Activated T-helper 9 cell treated with anti-CD3 and anti-CD28 coated beads, Interleukin-2, amount 50 U/mL, for 16 hours (primary cell): ENCODE measurements around the gene MRPL32.
"Not testable (repeated sequence)": the region's sequence is repeated elsewhere in the genome, so short reads cannot be mapped to it uniquely, and the experiment has no call there.

Experiments used
- DNase-seq: peaks from one replicate; pipeline ENCODE4 v3.0.0-alpha.2; 2020; ENCODE audit warnings: low read depth

The MRPL32 gene

GRCh38 chr7:42931834-42932651 lies at the start of gene MRPL32, which contains the start of gene PSMA2:
Gene MRPL32 (plus strand): TSS chr7:42932376. CDS start chr7:42932387, 11 bp downstream.
Gene PSMA2 (minus strand): TSS chr7:42932174. CDS start chr7:42932158, 16 bp downstream.
- DNase-seq: peak; percentile 91

GRCh38 chr7:42883950-42884349 lies 48.2 kb upstream of the MRPL32 start:
- DNase-seq: no peak

- DNase-seq: not testable (repeated sequence)
These were observed 47.0 kb upstream of the MRPL32 start for GRCh38 chr7:42885183-42885582.

- no peak for DNase-seq
These were observed 46.0 kb upstream of the MRPL32 start for GRCh38 chr7:42886129-42886528.

- DNase-seq: no peak
These were observed 45.2 kb upstream of the MRPL32 start for GRCh38 chr7:42886893-42887505.

- DNase-seq: no peak
These were observed 38.6 kb upstream of the MRPL32 start for GRCh38 chr7:42893346-42894240.

GRCh38 chr7:42900842-42901241 lies 31.3 kb upstream of the MRPL32 start:
- no peak for DNase-seq

GRCh38 chr7:42902331-42902730 lies 29.8 kb upstream of the MRPL32 start:
- DNase-seq: no peak

- no peak for DNase-seq
These were observed 26.0 kb upstream of the MRPL32 start for GRCh38 chr7:42906181-42906580.

GRCh38 chr7:42907316-42907715 lies 24.9 kb upstream of the MRPL32 start:
- no peak for DNase-seq

- DNase-seq: no peak
These were observed 21.9 kb upstream of the MRPL32 start for GRCh38 chr7:42910306-42910705.

GRCh38 chr7:42911454-42912447 lies 20.4 kb upstream of the MRPL32 start, which contains the start of gene C7orf25:
Gene C7orf25 (minus strand): TSS chr7:42912070. CDS start chr7:42910900, 1,170 bp downstream.
- DNase-seq: peak; percentile 93

- no peak for DNase-seq
These were observed 18.6 kb upstream of the MRPL32 start for GRCh38 chr7:42913591-42913990.

GRCh38 chr7:42914009-42914408 lies 18.2 kb upstream of the MRPL32 start:
- DNase-seq: no peak

- no peak for DNase-seq
These were observed 17.6 kb upstream of the MRPL32 start for GRCh38 chr7:42914421-42915045.

GRCh38 chr7:42915356-42915755 lies 16.8 kb upstream of the MRPL32 start:
- DNase-seq: no peak

GRCh38 chr7:42922017-42922753 lies 10.0 kb upstream of the MRPL32 start:
- DNase-seq: no peak

GRCh38 chr7:42924223-42924838 lies 7.8 kb upstream of the MRPL32 start:
- no peak for DNase-seq

- no peak for DNase-seq
These were observed 6.5 kb upstream of the MRPL32 start for GRCh38 chr7:42925630-42926029.
